Sigmoid colon (tissue), 7 donors: ENCODE measurements around the gene IL2RA. TPM values are rescaled to one million over a fixed set of nuclear protein-coding genes. Genes with fewer than 3 reads are reported as not detected.

Experiments
- DNase-seq: peaks from one replicate; pipeline ENCODE4 v3.0.0-alpha.2; 2019
- H3K27ac ChIP-seq, 4 donors: fragments of 200-600 bp; sonication (generic); one replicate each; pipeline ENCODE4 v1.5.1; 2016 to 2019; ENCODE audit warnings: mild to moderate bottlenecking in 1 of 4
- H3K27me3 ChIP-seq, 3 donors: fragments of 200-600 bp; sonication (generic); one replicate each; pipeline ENCODE4 v1.5.1; 2019; ENCODE audit warnings: mild to moderate bottlenecking in 1 of 3
- H3K36me3 ChIP-seq, 4 donors: fragments of 200-600 bp; sonication (generic); one replicate each; pipeline ENCODE4 v1.5.1; 2016 to 2019
- H3K4me1 ChIP-seq, 4 donors: fragments of 200-600 bp; sonication (generic); one replicate each; pipeline ENCODE4 v1.5.1; 2017 to 2019
- H3K4me3 ChIP-seq, 4 donors: fragments of 200-600 bp; sonication (generic); one replicate each; pipeline ENCODE4 v1.5.1; 2017 to 2019; ENCODE audit warnings: mild to moderate bottlenecking in 2 of 4, moderate library complexity in 1 of 4
- H3K9me3 ChIP-seq, 4 donors: fragments of 200-600 bp in 3 of 4; sonication (generic) in 3 of 4; one replicate each; pipeline versions ENCODE4 v1.5.1 to v1.6.1; 2013 to 2019
- EP300 ChIP-seq, 4 donors: sonication (generic); formaldehyde crosslinking; IDR thresholded peaks; one replicate each; pipeline ENCODE4 v1.6.1; 2017; ENCODE audit warnings: antibody characterized with exemption in 4 of 4
- POLR2A ChIP-seq, 2 donors: fragments of 450-650 bp; IDR thresholded peaks; one replicate each; pipeline ENCODE4 v1.6.1; 2016; ENCODE audit warnings: antibody characterized with exemption in 2 of 2, mild to moderate bottlenecking in 2 of 2, moderate library complexity in 2 of 2
- POLR2AphosphoS5 ChIP-seq, 4 donors: sonication (generic); formaldehyde crosslinking; IDR thresholded peaks; one replicate each; pipeline ENCODE4 v1.6.1; 2017; ENCODE audit warnings: antibody characterized with exemption in 4 of 4
- WGBS, 2 donors: extraction: QIAGEN DNeasy Blood & Tissue Kit; methylation state at CpG; one replicate each; pipeline ENCODE4 v1.1.7; 2013; 5-methylcytosine and 5-hydroxymethylcytosine counted together
- intact Hi-C: fragments of 100-400 bp; cut with DNase I; formaldehyde crosslinking; loops from one replicate; pipeline ENCODE4 v1.15.1; 2023
- polyA plus RNA-seq, 3 donors: library from polyadenylated mRNA; stranded (reverse); fragments of 200-250 nt; gene quantifications; one replicate each; pipeline ENCODE4 v1.2.3, GENCODE V29; 2013
- total RNA-seq, 4 donors: library from RNA; depleted of rRNA; stranded (reverse); fragments of >200 nt; gene quantifications; one replicate each; pipeline ENCODE4 v1.1.0, GENCODE V29; 2016
- TF ChIP-seq, protein P1 (sequence below), 4 experiments: fragments of 450-650 bp in 3 of 4; fragments of 200-600 bp in 1 of 4; IDR thresholded peaks; one replicate each; pipeline ENCODE4 v1.5.1; 2016 to 2019; ENCODE audit warnings: antibody characterized with exemption in 4 of 4, mild to moderate bottlenecking in 3 of 4, moderate library complexity in 2 of 4
- donor health status: healthy with polysubstance abuse.
- donor health status: Bipolar disorder and iron deficiency.
- donor health status: healthy.

The IL2RA gene
- total and polyA plus RNA-seq, 7 donors = 0.60 to 14.0 (median 4.7) TPM; not detected in 1

DNA sequence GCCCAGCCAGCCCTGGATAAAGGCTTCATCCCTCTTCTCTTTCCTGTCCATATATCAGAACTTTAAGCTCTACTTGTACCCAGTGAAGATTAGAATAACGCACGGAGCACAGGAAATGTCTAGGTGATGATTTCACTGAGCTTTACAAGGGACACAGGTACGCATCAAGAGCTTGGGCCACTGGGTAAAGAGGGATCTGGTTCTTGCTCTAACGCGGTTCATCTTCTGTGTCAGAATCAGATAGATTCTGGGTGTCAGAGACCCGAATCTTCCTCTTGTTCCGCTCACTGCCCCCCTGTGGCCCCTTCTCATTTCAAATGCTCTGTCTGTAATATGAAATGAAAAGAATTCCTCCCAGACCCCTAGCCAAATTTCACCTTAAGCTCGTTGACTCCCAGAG is 24.7 kb downstream of the IL2RA start:
- intact Hi-C loops = no loop called here
- WGBS, 2 donors = 89 to 94% methylated on average over 8 of the region's 8 CpGs

GRCh38 chr10:6036861-6037321 is 25.3 kb downstream of the IL2RA start:
- H3K27ac ChIP-seq = no peak overlapping the region
- no peaks in the 10 kb centered on the region for H3K27me3 ChIP-seq
- no peaks in the 10 kb centered on the region for H3K36me3 ChIP-seq
- peak; percentile 15 for DNase-seq
- 75 to 87% methylated on average over 11 of the region's 11 CpGs for WGBS, 2 donors
- no peak overlapping the region for H3K4me3 ChIP-seq
- peaks cover 0 to 20% (median 6%) of the 10 kb centered on the region in 4 donors for H3K4me1 ChIP-seq
- intact Hi-C loops = no loop called here
- H3K9me3 ChIP-seq = no peaks in the 10 kb centered on the region
- TF ChIP-seq, protein P1, sequence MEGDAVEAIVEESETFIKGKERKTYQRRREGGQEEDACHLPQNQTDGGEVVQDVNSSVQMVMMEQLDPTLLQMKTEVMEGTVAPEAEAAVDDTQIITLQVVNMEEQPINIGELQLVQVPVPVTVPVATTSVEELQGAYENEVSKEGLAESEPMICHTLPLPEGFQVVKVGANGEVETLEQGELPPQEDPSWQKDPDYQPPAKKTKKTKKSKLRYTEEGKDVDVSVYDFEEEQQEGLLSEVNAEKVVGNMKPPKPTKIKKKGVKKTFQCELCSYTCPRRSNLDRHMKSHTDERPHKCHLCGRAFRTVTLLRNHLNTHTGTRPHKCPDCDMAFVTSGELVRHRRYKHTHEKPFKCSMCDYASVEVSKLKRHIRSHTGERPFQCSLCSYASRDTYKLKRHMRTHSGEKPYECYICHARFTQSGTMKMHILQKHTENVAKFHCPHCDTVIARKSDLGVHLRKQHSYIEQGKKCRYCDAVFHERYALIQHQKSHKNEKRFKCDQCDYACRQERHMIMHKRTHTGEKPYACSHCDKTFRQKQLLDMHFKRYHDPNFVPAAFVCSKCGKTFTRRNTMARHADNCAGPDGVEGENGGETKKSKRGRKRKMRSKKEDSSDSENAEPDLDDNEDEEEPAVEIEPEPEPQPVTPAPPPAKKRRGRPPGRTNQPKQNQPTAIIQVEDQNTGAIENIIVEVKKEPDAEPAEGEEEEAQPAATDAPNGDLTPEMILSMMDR (IDR thresholded peaks at IDR 0.05) = no peak
- TF ChIP-seq POLR2AphosphoS5 (IDR thresholded peaks at IDR 0.05) = no peak
- no peak for TF ChIP-seq POLR2A (IDR thresholded peaks at IDR 0.05)
- TF ChIP-seq EP300 (IDR thresholded peaks at IDR 0.05) = no peak

More for the DNA sequence above, 24.7 kb downstream of the IL2RA start:
- Histone ChIP-seq H3K4me3 (no peak overlapping the region), H3K4me1 (peaks cover 0 to 20% (median 6%) of the 10 kb centered on the region in 4 donors), H3K27ac (no peak overlapping the region), H3K36me3 (no peaks in the 10 kb centered on the region), H3K27me3 (no peaks in the 10 kb centered on the region), H3K9me3 (no peaks in the 10 kb centered on the region)
- DNase-seq = peak; percentile 10
- TF ChIP-seq POLR2AphosphoS5 (IDR thresholded peaks at IDR 0.05) = no peak
- no peak for TF ChIP-seq EP300 (IDR thresholded peaks at IDR 0.05)
- TF ChIP-seq POLR2A (IDR thresholded peaks at IDR 0.05) = no peak
- TF ChIP-seq, protein P1 (IDR thresholded peaks at IDR 0.05) = no peak

- TF ChIP-seq POLR2AphosphoS5 (IDR thresholded peaks at IDR 0.05) (no peak), EP300 (IDR thresholded peaks at IDR 0.05) (no peak), POLR2A (IDR thresholded peaks at IDR 0.05) (no peak)
- TF ChIP-seq, protein P1 (IDR thresholded peaks at IDR 0.05) = no peak
- peak; percentile 5 for DNase-seq
- Histone ChIP-seq H3K4me1 (peaks cover 0 to 20% (median 6%) of the 10 kb centered on the region in 4 donors), H3K36me3 (no peaks in the 10 kb centered on the region), H3K27me3 (no peaks in the 10 kb centered on the region), H3K4me3 (no peak overlapping the region), H3K27ac (no peak overlapping the region), H3K9me3 (peaks cover 0 to under 1% (median 0%) of the 10 kb centered on the region in 4 donors)
- whole genome bisulfite sequencing, 2 donors = 88 to 89% methylated on average over 13 of the region's 13 CpGs
- intact Hi-C loops = no loop called here
These were observed 26.1 kb downstream of the IL2RA start for GRCh38 chr10:6035931-6036575.

- intact Hi-C loops = no loop called here
- peak overlapping the region in 2 of 4 donors; percentile 18 to 61 for H3K27ac ChIP-seq
These were observed 26.9 kb downstream of the IL2RA start for GRCh38 chr10:6035101-6035834.

More at GRCh38 chr10:6035101-6035834, 26.9 kb downstream of the IL2RA start:
- no peak overlapping the region for H3K4me3 ChIP-seq
- H3K27me3 ChIP-seq = no peaks in the 10 kb centered on the region
- peak; percentile 46 for DNase-seq
- no peaks in the 10 kb centered on the region for H3K36me3 ChIP-seq
- H3K4me1 ChIP-seq = peaks cover 0 to 20% (median 6%) of the 10 kb centered on the region in 4 donors
- peaks cover 0 to 9% (median 0%) of the 10 kb centered on the region in 4 donors for H3K9me3 ChIP-seq
- TF ChIP-seq POLR2AphosphoS5 (IDR thresholded peaks at IDR 0.05) = no peak
- TF ChIP-seq, protein P1 (IDR thresholded peaks at IDR 0.05) = no peak
- TF ChIP-seq POLR2A (IDR thresholded peaks at IDR 0.05) = no peak
- no peak for TF ChIP-seq EP300 (IDR thresholded peaks at IDR 0.05)
- WGBS, 2 donors = 92 to 93% methylated on average over 13 of the region's 13 CpGs
